Mucosa of descending colon (tissue), 3 donors: Measurements from ENCODE around the gene FCN3. TPM values are rescaled to one million over a fixed set of nuclear protein-coding genes. Genes with fewer than 3 reads are reported as not detected.

Experiments used
- ATAC-seq: fragments of 200-7000 bp; cut with Tn5 transposase; one replicate; pipeline ENCODE4 v1.9.1; 2020; ENCODE audit warnings: mild to moderate bottlenecking, moderate library complexity
- DNase-seq, 3 donors: peaks; one replicate each; pipeline ENCODE4 v3.0.0-alpha.2; 2020
- H3K36me3 ChIP-seq: fragments of 200-600 bp; one replicate; pipeline ENCODE4 v1.8.0; 2021; ENCODE audit warnings: low read depth, mild to moderate bottlenecking
- H3K4me1 ChIP-seq: fragments of 200-600 bp; one replicate; pipeline ENCODE4 v1.8.0; 2021; ENCODE audit warnings: low read depth, mild to moderate bottlenecking
- H3K4me3 ChIP-seq: fragments of 200-600 bp; one replicate; pipeline ENCODE4 v1.8.0; 2021; ENCODE audit warnings: mild to moderate bottlenecking
- H3K9me3 ChIP-seq: fragments of 200-600 bp; one replicate; pipeline ENCODE4 v1.8.0; 2021; ENCODE audit warnings: mild to moderate bottlenecking
- intact Hi-C, 2 donors: fragments of 100-400 bp; cut with DNase I in 1 of 2; cut with micrococcal nuclease in 1 of 2; formaldehyde crosslinking; loops; one replicate each; pipeline versions ENCODE4 v1.11.0 to v1.11.1; 2022; cut with DNase I, micrococcal nuclease
- total RNA-seq, 3 donors: library from RNA; stranded (reverse); fragmentation: NEBNext Ultra II Directional in 2 of 3; extraction: Animal tissue kit (Norgen Biotek cat#: 25700) in 2 of 3; gene quantifications; one replicate each; pipeline versions ENCODE4 v1.2.1 to v1.2.4, GENCODE V29; 2021 to 2023
- TF ChIP-seq, protein P1 (sequence below): fragments of 200-600 bp; IDR thresholded peaks from one replicate; pipeline ENCODE4 v1.8.0; 2022; ENCODE audit warnings: antibody characterized with exemption, mild to moderate bottlenecking
- donor health status: DM: no; HTN: no; CAD: no; lungs with moderate emphysema.
- donor health status: DM: no; HTN: no; CAD: no.
- donor health status: DM: no; HTN: yes; CAD: no.

FCN3 gene
- total RNA-seq, 3 donors from 2014 or later = 0.60 to 0.79 TPM; not detected in 1

DNA sequence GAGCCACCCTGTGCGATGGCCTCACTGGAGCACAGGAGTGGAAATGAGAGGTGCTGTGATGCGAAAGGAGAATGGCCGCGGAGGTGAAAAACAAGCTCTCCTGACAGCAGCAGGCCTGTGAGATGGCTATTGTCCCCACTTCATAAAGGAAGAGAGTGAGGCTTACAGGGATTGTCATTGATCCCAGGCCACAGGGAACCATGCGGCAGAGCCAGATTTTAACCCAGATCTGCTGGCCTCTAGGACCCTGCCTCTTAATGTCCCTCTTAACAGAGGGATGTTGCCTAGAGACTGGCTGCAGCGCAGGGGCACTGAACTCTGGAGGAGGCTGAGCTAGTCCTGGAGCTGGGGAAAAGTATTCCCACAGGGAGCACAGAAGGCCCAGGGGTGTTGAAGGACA is 35.9 kb downstream of the FCN3 start:
- Histone ChIP-seq H3K9me3 (no peaks in the 10 kb centered on the region), H3K4me3 (no peak overlapping the region), H3K36me3 (no peaks in the 10 kb centered on the region), H3K4me1 (peaks cover 7% of the 10 kb centered on the region)
- ATAC-seq (no peak), DNase-seq (no peak)
- intact Hi-C loops = no loop called here
- TF ChIP-seq, protein P1, sequence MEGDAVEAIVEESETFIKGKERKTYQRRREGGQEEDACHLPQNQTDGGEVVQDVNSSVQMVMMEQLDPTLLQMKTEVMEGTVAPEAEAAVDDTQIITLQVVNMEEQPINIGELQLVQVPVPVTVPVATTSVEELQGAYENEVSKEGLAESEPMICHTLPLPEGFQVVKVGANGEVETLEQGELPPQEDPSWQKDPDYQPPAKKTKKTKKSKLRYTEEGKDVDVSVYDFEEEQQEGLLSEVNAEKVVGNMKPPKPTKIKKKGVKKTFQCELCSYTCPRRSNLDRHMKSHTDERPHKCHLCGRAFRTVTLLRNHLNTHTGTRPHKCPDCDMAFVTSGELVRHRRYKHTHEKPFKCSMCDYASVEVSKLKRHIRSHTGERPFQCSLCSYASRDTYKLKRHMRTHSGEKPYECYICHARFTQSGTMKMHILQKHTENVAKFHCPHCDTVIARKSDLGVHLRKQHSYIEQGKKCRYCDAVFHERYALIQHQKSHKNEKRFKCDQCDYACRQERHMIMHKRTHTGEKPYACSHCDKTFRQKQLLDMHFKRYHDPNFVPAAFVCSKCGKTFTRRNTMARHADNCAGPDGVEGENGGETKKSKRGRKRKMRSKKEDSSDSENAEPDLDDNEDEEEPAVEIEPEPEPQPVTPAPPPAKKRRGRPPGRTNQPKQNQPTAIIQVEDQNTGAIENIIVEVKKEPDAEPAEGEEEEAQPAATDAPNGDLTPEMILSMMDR = no peak

DNA sequence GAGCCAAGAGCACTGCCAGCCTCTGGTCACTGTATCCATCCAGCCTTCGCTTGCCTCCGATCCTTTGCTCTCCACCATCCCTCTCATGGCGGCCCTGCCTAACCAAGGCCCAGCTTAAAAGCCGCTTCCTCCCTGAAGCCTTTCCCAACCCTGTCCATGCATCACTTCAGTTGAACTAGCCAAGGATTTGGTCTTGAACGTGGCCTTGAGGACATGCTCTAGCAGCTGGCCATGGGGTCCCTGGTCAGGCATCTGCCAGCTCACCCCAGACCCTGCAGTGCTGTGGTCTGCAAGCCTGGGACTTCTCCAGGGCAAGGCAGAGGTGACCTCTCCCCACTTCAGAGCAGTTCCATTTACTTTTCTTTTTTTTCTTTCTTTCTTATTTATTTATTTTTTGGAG is 37.9 kb downstream of the FCN3 start:
- intact Hi-C loops = no loop called here
- no peaks in the 10 kb centered on the region for H3K36me3 ChIP-seq
- H3K4me1 ChIP-seq = peaks cover 7% of the 10 kb centered on the region
- no peak overlapping the region for H3K4me3 ChIP-seq
- ATAC-seq (no peak), DNase-seq (no peak)
- no peaks in the 10 kb centered on the region for H3K9me3 ChIP-seq
- TF ChIP-seq, protein P1 = no peak

DNA sequence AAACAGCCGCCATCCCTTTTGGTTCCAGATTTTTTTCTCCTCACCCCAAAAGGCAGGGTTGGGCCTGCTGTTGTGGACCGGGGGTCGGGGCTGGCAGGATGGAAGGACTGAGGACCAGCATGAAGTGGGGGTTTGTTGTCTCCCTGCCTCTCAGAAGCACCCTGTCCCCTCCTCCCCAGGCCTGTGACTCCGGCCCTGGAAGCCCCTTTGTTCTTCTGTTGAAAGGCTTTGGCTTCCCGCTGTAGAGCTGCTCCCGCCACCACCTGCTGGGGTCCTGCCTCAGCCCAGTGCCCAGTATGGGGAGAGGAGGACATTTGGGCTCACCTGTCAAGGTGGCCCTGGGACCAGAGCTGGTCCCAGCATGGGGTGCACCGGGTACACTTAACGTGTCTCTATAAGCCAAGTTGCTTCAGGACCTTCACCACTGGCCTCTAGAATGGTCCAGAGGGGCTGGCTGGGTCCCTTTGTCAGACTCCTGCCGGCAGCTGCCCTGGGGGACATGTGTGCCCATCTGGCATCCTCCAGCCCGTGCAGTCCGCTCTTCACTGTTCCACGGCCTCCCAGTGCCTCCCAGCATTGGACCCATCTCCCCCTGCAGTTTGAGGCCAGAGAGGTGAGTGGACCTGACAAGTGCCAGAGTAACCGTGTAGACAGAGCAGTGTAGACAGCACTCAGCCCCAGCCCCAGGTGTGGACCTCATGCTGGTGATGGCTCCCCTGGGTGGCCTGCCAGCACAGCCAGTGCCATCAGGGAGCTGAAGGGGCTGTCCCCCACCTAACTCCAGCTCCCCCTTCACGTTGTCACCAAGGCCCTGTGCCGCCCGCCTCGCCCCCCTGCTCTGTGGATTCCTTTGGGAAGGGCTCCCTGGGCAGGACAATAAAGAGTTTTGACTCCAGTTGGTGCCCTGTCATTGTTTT is 38.9 kb downstream of the FCN3 start:
- intact Hi-C loops = no loop called here
- H3K36me3 ChIP-seq = no peaks in the 10 kb centered on the region
- no peak for ATAC-seq

DNA sequence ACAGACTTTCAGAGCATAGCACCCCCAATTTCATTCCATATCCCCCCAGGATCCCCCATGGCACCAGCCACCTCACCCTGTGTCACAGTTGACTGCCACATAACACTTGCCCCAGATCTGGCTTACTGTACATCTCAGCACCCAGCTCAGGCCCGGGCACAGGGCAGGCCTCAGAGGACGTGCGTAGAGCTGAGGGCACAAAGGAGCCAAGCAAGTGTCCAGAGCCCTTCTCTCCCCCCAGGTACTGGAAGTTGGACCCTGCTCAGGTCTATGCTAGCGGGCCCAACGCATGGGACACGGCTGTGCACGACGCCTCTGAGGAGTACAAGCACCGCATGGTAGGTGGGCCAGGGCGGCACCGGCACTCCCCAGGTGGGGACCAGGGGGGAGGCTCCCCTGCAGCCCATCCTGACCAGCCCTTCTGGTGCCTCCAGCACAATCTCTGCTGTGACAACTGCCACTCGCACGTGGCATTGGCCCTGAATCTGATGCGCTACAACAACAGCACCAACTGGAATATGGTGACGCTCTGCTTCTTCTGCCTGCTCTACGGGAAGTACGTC is 40.8 kb downstream of the FCN3 start:
- TF ChIP-seq, protein P1 = no peak
- no peaks in the 10 kb centered on the region for H3K9me3 ChIP-seq
- intact Hi-C loops = no loop called here
- ATAC-seq (no peak), DNase-seq (no peak)
- no peaks in the 10 kb centered on the region for H3K4me1 ChIP-seq
- no peaks in the 10 kb centered on the region for H3K36me3 ChIP-seq
- no peak overlapping the region for H3K4me3 ChIP-seq

More for the DNA sequence above, 38.9 kb downstream of the FCN3 start:
- Histone ChIP-seq H3K4me1 (no peaks in the 10 kb centered on the region), H3K9me3 (no peaks in the 10 kb centered on the region), H3K4me3 (no peak overlapping the region)
- TF ChIP-seq, protein P1 = no peak
- DNase-seq = no peak

DNA sequence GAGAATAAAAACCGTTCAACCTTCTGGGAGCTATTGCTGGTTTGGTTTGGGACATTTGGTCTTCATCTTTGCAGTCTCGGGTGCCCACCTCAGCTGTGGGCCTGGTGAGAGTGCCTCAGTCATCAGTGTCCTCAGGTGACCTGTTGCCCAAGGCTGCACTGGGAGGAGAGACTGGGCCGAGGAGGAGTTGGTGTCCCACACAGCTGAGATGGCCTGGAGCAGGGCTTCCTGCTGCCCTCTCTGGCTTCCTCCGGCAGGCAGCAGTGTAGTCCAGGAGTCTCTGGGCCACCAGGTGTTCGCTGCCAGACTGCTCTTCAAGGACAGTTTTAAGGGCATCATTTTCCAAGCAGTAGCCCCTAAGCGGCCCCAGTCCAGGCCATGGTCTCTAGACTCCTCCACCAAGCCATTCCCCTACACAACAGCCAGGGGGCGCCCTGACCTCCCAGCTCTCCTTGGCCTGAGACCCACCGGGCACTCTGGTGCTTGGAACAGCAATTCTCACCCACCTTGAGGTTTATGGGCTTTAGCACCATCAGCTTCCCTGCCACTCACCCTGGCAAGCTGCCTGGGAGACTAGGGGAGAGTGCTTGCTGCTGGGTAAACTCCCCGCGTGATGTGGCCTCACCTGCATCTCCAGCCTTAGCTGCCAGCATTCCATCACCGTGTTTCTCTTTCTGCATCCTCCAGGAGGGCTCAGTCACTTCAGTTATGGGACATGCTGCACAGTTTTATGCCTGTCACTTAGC is 41.9 kb downstream of the FCN3 start:
- peak; percentile 74 for ATAC-seq

More for the DNA sequence above, 41.9 kb downstream of the FCN3 start:
- intact Hi-C loops = no loop called here
- Histone ChIP-seq H3K36me3 (no peaks in the 10 kb centered on the region), H3K9me3 (no peaks in the 10 kb centered on the region), H3K4me3 (no peak overlapping the region), H3K4me1 (no peaks in the 10 kb centered on the region)
- TF ChIP-seq, protein P1 = peak; percentile 71
- peak in 2 of 3 donors; percentile 48 to 63 for DNase-seq
